ENCODE results near the gene HNRNPA2B1. TPM values are rescaled to one million over a fixed set of nuclear protein-coding genes. Genes with fewer than 3 reads are reported as not detected.
"Not testable (repeated sequence)": the region's sequence is repeated elsewhere in the genome, so short reads cannot be mapped to it uniquely, and the experiment has no call there.

Gene HNRNPA2B1
- total RNA-seq, 2 experiments from 2014 or later = 258 to 1,090 TPM

DNA sequence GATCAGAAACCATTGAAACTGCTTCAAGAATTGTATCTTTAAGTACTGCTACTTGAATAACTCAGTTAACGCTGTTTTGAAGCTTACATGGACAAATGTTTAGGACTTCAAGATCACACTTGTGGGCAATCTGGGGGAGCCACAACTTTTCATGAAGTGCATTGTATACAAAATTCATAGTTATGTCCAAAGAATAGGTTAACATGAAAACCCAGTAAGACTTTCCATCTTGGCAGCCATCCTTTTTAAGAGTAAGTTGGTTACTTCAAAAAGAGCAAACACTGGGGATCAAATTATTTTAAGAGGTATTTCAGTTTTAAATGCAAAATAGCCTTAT lies 14.7 kb downstream of the HNRNPA2B1 start:
- H3K9me3 ChIP-seq (ENCODE audit: low read length) = no peaks in the 10 kb centered on the region
- intact Hi-C loops (cut with micrococcal nuclease; ENCODE audit: unreplicated experiment) = loop anchor here (5.0 kb wide), 1 partner anchor 294 kb away; no protein-coding TSS in a partner anchor
- peaks cover 20% of the 10 kb centered on the region for H3K4me1 ChIP-seq (ENCODE audit: insufficient read depth, low read length, poor library complexity, severe bottlenecking)
- H3K9me2 ChIP-seq (ENCODE audit: insufficient read depth, low read length) = no peaks in the 10 kb centered on the region
- H3K4me2 ChIP-seq (ENCODE audit: low read length) = no peak overlapping the region
- POLR2A ChIA-PET = interaction anchor here (0.7 kb wide), 2 partner anchors 29 to 271 kb away, joined by 3 read pairs; no protein-coding TSS in a partner anchor
- TF ChIP-seq, protein P1, sequence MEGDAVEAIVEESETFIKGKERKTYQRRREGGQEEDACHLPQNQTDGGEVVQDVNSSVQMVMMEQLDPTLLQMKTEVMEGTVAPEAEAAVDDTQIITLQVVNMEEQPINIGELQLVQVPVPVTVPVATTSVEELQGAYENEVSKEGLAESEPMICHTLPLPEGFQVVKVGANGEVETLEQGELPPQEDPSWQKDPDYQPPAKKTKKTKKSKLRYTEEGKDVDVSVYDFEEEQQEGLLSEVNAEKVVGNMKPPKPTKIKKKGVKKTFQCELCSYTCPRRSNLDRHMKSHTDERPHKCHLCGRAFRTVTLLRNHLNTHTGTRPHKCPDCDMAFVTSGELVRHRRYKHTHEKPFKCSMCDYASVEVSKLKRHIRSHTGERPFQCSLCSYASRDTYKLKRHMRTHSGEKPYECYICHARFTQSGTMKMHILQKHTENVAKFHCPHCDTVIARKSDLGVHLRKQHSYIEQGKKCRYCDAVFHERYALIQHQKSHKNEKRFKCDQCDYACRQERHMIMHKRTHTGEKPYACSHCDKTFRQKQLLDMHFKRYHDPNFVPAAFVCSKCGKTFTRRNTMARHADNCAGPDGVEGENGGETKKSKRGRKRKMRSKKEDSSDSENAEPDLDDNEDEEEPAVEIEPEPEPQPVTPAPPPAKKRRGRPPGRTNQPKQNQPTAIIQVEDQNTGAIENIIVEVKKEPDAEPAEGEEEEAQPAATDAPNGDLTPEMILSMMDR (conservative IDR thresholded peaks at IDR 0.05; ENCODE audit: low read length) = no peak
- TF ChIP-seq EZH2phosphoT487 (IDR thresholded peaks at IDR 0.05; ENCODE audit: borderline replicate concordance, low read depth, low read length) = no peak
- CTCF ChIA-PET (ENCODE audit: unreplicated experiment) = no interaction called here
- BruUV-seq (replicated peaks) = no TSS peak
- no peak overlapping the region for H2AFZ ChIP-seq (ENCODE audit: low read length)
- H3K79me2 ChIP-seq (ENCODE audit: insufficient read depth, low read depth, low read length) = peaks cover 18% of the 10 kb centered on the region; the same call in 1 of the 2 replicates
- H3K27ac ChIP-seq (ENCODE audit: low read depth, low read length, poor library complexity, severe bottlenecking) = peak overlapping the region; percentile 10
- no peak overlapping the region for H3K4me3 ChIP-seq (ENCODE audit: low read depth, low read length, poor library complexity, severe bottlenecking)
- H4K20me1 ChIP-seq (ENCODE audit: insufficient read depth, low read length) = peaks cover 28% of the 10 kb centered on the region
- peaks cover 82% of the 10 kb centered on the region for H3K36me3 ChIP-seq (ENCODE audit: insufficient read depth, low read length)
- DNase-seq (ENCODE audit: low spot score) = peak; percentile 24

DNA sequence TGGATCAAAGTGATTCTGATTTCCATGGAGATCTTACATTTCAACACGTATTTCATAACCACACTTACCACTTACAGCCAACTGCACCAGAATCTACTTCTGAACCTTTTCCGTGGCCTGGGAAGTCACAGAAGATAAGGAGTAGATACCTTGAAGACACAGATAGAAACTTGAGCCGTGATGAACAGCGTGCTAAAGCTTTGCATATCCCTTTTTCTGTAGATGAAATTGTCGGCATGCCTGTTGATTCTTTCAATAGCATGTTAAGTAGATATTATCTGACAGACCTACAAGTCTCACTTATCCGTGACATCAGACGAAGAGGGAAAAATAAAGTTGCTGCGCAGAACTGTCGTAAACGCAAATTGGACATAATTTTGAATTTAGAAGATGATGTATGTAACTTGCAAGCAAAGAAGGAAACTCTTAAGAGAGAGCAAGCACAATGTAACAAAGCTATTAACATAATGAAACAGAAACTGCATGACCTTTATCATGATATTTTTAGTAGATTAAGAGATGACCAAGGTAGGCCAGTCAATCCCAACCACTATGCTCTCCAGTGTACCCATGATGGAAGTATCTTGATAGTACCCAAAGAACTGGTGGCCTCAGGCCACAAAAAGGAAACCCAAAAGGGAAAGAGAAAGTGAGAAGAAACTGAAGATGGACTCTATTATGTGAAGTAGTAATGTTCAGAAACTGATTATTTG lies 15.3 kb downstream of the HNRNPA2B1 start:
- TF ChIP-seq EZH2phosphoT487 (IDR thresholded peaks at IDR 0.05; ENCODE audit: borderline replicate concordance, low read depth, low read length) = no peak
- TF ChIP-seq, protein P1 (conservative IDR thresholded peaks at IDR 0.05; ENCODE audit: low read length) = no peak
- POLR2A ChIA-PET = interaction anchor here (0.6 to 0.7 kb wide), 3 partner anchors 28 to 270 kb away, joined by 3 to 6 read pairs (median 3); no protein-coding TSS in a partner anchor
- CTCF ChIA-PET (ENCODE audit: unreplicated experiment) = no interaction called here
- Histone ChIP-seq H3K27ac (ENCODE audit: low read depth, low read length, poor library complexity, severe bottlenecking) (peak overlapping the region; percentile 10), H3K9me2 (ENCODE audit: insufficient read depth, low read length) (no peaks in the 10 kb centered on the region), H4K20me1 (ENCODE audit: insufficient read depth, low read length) (peaks cover 23% of the 10 kb centered on the region), H3K36me3 (ENCODE audit: insufficient read depth, low read length) (peaks cover 82% of the 10 kb centered on the region), H2AFZ (ENCODE audit: low read length) (no peak overlapping the region), H3K4me2 (ENCODE audit: low read length) (no peak overlapping the region), H3K9me3 (ENCODE audit: low read length) (no peaks in the 10 kb centered on the region), H3K4me1 (ENCODE audit: insufficient read depth, low read length, poor library complexity, severe bottlenecking) (peaks cover 20% of the 10 kb centered on the region), H3K4me3 (ENCODE audit: low read depth, low read length, poor library complexity, severe bottlenecking) (no peak overlapping the region), H3K79me2 (ENCODE audit: insufficient read depth, low read depth, low read length) (peaks cover 13% of the 10 kb centered on the region; the same call in 1 of the 2 replicates)
- intact Hi-C loops (cut with micrococcal nuclease; ENCODE audit: unreplicated experiment) = loop anchor here (5.0 kb wide), 1 partner anchor 293 kb away; no protein-coding TSS in a partner anchor
- BruUV-seq (replicated peaks) = TSS peak; percentile 56
- peak; percentile 27 for DNase-seq (ENCODE audit: low spot score)

DNA sequence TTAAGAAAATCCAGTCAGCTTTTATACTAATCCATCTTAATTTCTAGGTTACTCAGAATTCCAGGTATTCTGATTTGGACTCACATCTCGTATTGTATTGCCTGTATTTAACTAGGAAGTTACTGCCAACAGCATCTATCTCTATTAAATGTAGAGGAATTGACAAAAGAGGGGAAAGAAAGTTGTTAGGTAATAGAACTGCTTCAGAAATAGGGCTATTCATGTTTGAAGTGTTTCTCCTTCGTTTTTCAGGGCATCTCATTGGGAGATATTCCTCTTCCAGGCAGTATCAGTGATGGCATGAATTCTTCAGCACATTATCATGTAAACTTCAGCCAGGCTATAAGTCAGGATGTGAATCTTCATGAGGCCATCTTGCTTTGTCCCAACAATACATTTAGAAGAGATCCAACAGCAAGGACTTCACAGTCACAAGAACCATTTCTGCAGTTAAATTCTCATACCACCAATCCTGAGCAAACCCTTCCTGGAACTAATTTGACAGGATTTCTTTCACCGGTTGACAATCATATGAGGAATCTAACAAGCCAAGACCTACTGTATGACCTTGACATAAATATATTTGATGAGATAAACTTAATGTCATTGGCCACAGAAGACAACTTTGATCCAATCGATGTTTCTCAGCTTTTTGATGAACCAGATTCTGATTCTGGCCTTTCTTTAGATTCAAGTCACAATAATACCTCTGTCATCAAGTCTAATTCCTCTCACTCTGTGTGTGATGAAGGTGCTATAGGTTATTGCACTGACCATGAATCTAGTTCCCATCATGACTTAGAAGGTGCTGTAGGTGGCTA lies 16.1 kb downstream of the HNRNPA2B1 start:
- peak; percentile 16 for DNase-seq (ENCODE audit: low spot score)
- intact Hi-C loops (cut with micrococcal nuclease; ENCODE audit: unreplicated experiment) = loop anchor here (5.0 kb wide), 2 partner anchors 92 to 292 kb away; no protein-coding TSS in a partner anchor
- H3K9me3 ChIP-seq (ENCODE audit: low read length); CTCF ChIA-PET (ENCODE audit: unreplicated experiment); BruUV-seq (replicated peaks); H3K4me2 ChIP-seq (ENCODE audit: low read length); H2AFZ ChIP-seq (ENCODE audit: low read length); H3K4me3 ChIP-seq (ENCODE audit: low read depth, low read length, poor library complexity, severe bottlenecking); H3K79me2 ChIP-seq (ENCODE audit: insufficient read depth, low read depth, low read length); H3K9me2 ChIP-seq (ENCODE audit: insufficient read depth, low read length): not testable (repeated sequence)
- Histone ChIP-seq H3K4me1 (ENCODE audit: insufficient read depth, low read length, poor library complexity, severe bottlenecking) (peaks cover 19% of the 10 kb centered on the region), H3K36me3 (ENCODE audit: insufficient read depth, low read length) (peaks cover 82% of the 10 kb centered on the region), H3K27ac (ENCODE audit: low read depth, low read length, poor library complexity, severe bottlenecking) (peak overlapping the region; percentile 5), H4K20me1 (ENCODE audit: insufficient read depth, low read length) (peaks cover 18% of the 10 kb centered on the region)
- POLR2A ChIA-PET = interaction anchor here (0.9 kb wide), 1 partner anchor 46 kb away, joined by 3 read pairs; no protein-coding TSS in a partner anchor

Measured in OCI-LY7 (cell line).